K562 (cell line): ENCODE data around the gene PPP1R14C. TPM values are rescaled to one million over a fixed set of nuclear protein-coding genes. Genes with fewer than 3 reads are reported as not detected.
A peak's percentile ranks its signal among the peaks of the same experiment; 100 is the strongest.

ENCODE experiments used
- HDAC1 ChIP-seq, 2 experiments: fragments of 450-650 bp; IDR thresholded peaks; 2 replicates each; pipeline ENCODE4 v1.6.1; 2016 to 2017; ENCODE audit warnings: inconsistent platforms in 1 of 2, mild to moderate bottlenecking in 1 of 2, moderate library complexity in 1 of 2
- HNRNPH1 ChIP-seq: fragments of 200-400 bp; formaldehyde crosslinking; optimal IDR thresholded peaks from 2 replicates; pipeline ENCODE3; 2017; ENCODE audit warnings: low read depth, mild to moderate bottlenecking, low read length, moderate library complexity
- NCOA2 ChIP-seq, 2 experiments: fragments of 450-650 bp; IDR thresholded peaks; 2 replicates each; pipeline ENCODE4 v1.6.1; 2018; ENCODE audit warnings: mild to moderate bottlenecking in 2 of 2, moderate library complexity in 1 of 2; ENCODE audit not compliant: partially characterized antibody in 2 of 2
- PHTF2 ChIP-seq: fragments of 250-450 bp; sonication (Bioruptor Pico); IDR thresholded peaks from 2 replicates; pipeline ENCODE4 v1.5.0; 2021; ENCODE audit warnings: mild to moderate bottlenecking
- RCOR1 ChIP-seq, 2 experiments: IDR thresholded peaks; 2 replicates each; pipeline ENCODE4 v1.6.1; 2012; ENCODE audit warnings: low read depth in 2 of 2, low read length in 2 of 2, borderline replicate concordance in 1 of 2, improper control_type of control experiment in 1 of 2
- SMARCE1 ChIP-seq: fragments of 450-650 bp; IDR thresholded peaks from 2 replicates; pipeline ENCODE4 v1.7.1; 2016; ENCODE audit warnings: mild to moderate bottlenecking
- TAF9B ChIP-seq: fragments of 450-650 bp; IDR thresholded peaks from 2 replicates; pipeline ENCODE4 v1.6.1; 2018; ENCODE audit warnings: mild to moderate bottlenecking; ENCODE audit not compliant: partially characterized antibody
- TFAM ChIP-seq: fragments of 250-450 bp; sonication (Bioruptor Pico); conservative IDR thresholded peaks from 2 replicates; pipeline ENCODE4 v1.5.0; 2021; ENCODE audit warnings: mild to moderate bottlenecking, moderate library complexity
- ZEB2 ChIP-seq: fragments of 450-650 bp; IDR thresholded peaks from 2 replicates; pipeline ENCODE4 v1.6.1; 2016
- ZNF175 ChIP-seq: fragments of 200-800 bp; sonication (Bioruptor generic); IDR thresholded peaks from 2 replicates; pipeline ENCODE4 v1.6.1; 2016; ENCODE audit warnings: low read depth, mild to moderate bottlenecking, missing genetic modification characterization, missing compliant biosample characterization
- ZNF232 ChIP-seq: sonication (generic); formaldehyde crosslinking; IDR thresholded peaks from 2 replicates; pipeline ENCODE4 v1.8.0; 2022; ENCODE audit warnings: mild to moderate bottlenecking, missing genetic modification reagents
- ZNF644 ChIP-seq: fragments of 200-800 bp; sonication (Bioruptor generic); IDR thresholded peaks from 2 replicates; pipeline ENCODE4 v1.6.1; 2016; ENCODE audit warnings: low read depth, missing genetic modification characterization, missing compliant biosample characterization
- polyA plus RNA-seq, 8 experiments: library from polyadenylated mRNA; depleted of rRNA in 4 of 8; stranded (reverse) in 5 of 8; unstranded in 3 of 8; fragments of >200 nt; fragmentation: Nextera tagmentation in 2 of 8; fragmentation: Illumina TruSeq in 1 of 8; extraction: Ambion mirVana in 2 of 8; extraction: Trizol in 1 of 8; gene quantifications; 2 replicates each; pipeline versions ENCODE4 v1.2.1 to v1.2.3, GENCODE V29; 2011 to 2014; ENCODE audit warnings: inconsistent platforms in 1 of 8, missing spikeins in 1 of 8
- total RNA-seq, 7 experiments: library from RNA; depleted of rRNA in 6 of 7; stranded (reverse); fragments of >200 nt in 6 of 7; fragmentation: Illumina TruSeq in 2 of 7; extraction: Trizol in 2 of 7; gene quantifications; 2 replicates each; pipeline versions ENCODE4 v1.2.1 to v1.2.3, GENCODE V29; 2011 to 2021; ENCODE audit warnings: low replicate concordance in 1 of 7
- TF ChIP-seq, protein P1 (sequence below): sonication (generic); formaldehyde crosslinking; IDR thresholded peaks from 2 replicates; pipeline ENCODE4 v1.8.0; 2022; ENCODE audit warnings: mild to moderate bottlenecking, missing genetic modification reagents
- TF ChIP-seq, protein P2 (sequence below), 2 experiments: fragments of 450-650 bp; formaldehyde crosslinking in 1 of 2; IDR thresholded peaks; 2 replicates each; pipeline versions ENCODE4 v1.4.0 to v1.6.1; 2014 to 2020; ENCODE audit warnings: mild to moderate bottlenecking in 2 of 2, borderline replicate concordance in 1 of 2, low read depth in 1 of 2
- TF ChIP-seq, protein P3 (sequence below), 2 experiments: fragments of 450-650 bp in 1 of 2; IDR thresholded peaks; 2 replicates each; pipeline ENCODE4 v1.6.1; 2011 to 2017; ENCODE audit warnings: low read depth in 2 of 2, antibody characterized with exemption in 1 of 2, borderline replicate concordance in 1 of 2, low read length in 1 of 2, mild to moderate bottlenecking in 1 of 2, mixed read lengths in 1 of 2; ENCODE audit not compliant: control insufficient read depth in 1 of 2

PPP1R14C gene
- total and polyA plus RNA-seq, 9 of the 15 experiments (the other 6 are each of a cell fraction or from before 2014, with no cell fraction given), result 4.5 to 16.6 (median 11.9) TPM

DNA sequence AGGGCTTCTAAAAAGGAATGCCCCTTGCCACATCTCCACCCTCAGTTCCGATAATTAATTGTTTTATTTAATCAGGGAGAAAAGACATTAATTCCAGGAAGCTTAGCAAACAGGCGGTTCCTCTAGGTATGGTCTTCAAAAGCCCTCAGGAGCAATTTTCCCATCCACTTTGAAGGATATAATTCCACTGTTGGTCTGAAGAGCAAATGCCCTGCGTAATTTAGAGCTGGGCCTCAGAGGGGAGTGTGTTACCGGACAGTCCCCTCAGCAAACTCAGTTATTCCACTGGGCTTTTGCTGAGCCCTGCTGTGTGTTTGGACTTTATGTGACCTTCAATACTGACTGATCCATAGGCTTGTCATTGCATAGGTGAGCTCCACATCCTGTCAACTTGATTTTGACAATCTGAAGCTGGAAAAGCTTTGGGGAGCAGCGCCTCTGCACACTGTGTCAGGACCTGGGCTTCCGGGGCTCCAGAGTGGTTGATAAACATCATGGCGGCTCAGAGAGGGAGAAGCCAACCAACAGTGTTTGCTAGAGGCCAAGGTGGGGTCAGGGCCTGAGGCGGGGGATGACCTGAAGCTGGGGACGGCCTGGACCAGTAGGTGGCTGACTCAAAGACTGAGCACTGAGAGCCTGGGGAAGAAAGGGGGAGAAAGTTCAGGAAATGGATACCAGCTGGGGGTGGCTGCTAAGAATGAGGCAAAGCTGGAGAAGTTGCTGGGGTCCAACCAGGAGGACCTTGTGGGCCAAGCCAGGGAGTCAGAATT is 43.5 kb downstream of the PPP1R14C start (continued):
- 0 out of 4 replicates have a peak, but pooled peaks of 1 of the 2 experiments have one; percentile 17 for TF ChIP-seq HDAC1 (IDR thresholded peaks at IDR 0.05)
- peak; percentile 60; the same call in 1 of the 2 replicates for TF ChIP-seq ZNF175 (CRISPR knock-in tag)
- TF ChIP-seq RCOR1 (IDR thresholded peaks at IDR 0.05; ENCODE audit: borderline replicate concordance in 1 of 2, low read depth in 2 of 2, low read length in 2 of 2), result peak in 1 of 2 experiments; percentile 77; a peak in 2 of 4 replicates
- TF ChIP-seq, protein P1, sequence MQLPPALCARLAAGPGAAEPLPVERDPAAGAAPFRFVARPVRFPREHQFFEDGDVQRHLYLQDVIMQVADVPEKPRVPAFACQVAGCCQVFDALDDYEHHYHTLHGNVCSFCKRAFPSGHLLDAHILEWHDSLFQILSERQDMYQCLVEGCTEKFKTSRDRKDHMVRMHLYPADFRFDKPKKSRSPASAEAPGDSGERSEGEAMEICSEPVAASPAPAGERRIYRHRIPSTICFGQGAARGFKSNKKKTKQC (CRISPR knock-in tag), result no peak
- TF ChIP-seq NCOA2 (IDR thresholded peaks at IDR 0.05; ENCODE audit: partially characterized antibody in 2 of 2), result no peak
- no peak for TF ChIP-seq PHTF2 (CRISPR knock-in tag)
- TF ChIP-seq ZNF644 (tag), result no peak
- no peak for TF ChIP-seq TFAM (CRISPR knock-in tag)
- no peak for TF ChIP-seq TAF9B
- TF ChIP-seq, protein P2, sequence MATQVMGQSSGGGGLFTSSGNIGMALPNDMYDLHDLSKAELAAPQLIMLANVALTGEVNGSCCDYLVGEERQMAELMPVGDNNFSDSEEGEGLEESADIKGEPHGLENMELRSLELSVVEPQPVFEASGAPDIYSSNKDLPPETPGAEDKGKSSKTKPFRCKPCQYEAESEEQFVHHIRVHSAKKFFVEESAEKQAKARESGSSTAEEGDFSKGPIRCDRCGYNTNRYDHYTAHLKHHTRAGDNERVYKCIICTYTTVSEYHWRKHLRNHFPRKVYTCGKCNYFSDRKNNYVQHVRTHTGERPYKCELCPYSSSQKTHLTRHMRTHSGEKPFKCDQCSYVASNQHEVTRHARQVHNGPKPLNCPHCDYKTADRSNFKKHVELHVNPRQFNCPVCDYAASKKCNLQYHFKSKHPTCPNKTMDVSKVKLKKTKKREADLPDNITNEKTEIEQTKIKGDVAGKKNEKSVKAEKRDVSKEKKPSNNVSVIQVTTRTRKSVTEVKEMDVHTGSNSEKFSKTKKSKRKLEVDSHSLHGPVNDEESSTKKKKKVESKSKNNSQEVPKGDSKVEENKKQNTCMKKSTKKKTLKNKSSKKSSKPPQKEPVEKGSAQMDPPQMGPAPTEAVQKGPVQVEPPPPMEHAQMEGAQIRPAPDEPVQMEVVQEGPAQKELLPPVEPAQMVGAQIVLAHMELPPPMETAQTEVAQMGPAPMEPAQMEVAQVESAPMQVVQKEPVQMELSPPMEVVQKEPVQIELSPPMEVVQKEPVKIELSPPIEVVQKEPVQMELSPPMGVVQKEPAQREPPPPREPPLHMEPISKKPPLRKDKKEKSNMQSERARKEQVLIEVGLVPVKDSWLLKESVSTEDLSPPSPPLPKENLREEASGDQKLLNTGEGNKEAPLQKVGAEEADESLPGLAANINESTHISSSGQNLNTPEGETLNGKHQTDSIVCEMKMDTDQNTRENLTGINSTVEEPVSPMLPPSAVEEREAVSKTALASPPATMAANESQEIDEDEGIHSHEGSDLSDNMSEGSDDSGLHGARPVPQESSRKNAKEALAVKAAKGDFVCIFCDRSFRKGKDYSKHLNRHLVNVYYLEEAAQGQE (IDR thresholded peaks at IDR 0.05; ENCODE audit: borderline replicate concordance), result no peak
- TF ChIP-seq, protein P2 (CRISPR knock-in tag; IDR thresholded peaks at IDR 0.05; ENCODE audit: low read depth), result no peak
- TF ChIP-seq, protein P3, sequence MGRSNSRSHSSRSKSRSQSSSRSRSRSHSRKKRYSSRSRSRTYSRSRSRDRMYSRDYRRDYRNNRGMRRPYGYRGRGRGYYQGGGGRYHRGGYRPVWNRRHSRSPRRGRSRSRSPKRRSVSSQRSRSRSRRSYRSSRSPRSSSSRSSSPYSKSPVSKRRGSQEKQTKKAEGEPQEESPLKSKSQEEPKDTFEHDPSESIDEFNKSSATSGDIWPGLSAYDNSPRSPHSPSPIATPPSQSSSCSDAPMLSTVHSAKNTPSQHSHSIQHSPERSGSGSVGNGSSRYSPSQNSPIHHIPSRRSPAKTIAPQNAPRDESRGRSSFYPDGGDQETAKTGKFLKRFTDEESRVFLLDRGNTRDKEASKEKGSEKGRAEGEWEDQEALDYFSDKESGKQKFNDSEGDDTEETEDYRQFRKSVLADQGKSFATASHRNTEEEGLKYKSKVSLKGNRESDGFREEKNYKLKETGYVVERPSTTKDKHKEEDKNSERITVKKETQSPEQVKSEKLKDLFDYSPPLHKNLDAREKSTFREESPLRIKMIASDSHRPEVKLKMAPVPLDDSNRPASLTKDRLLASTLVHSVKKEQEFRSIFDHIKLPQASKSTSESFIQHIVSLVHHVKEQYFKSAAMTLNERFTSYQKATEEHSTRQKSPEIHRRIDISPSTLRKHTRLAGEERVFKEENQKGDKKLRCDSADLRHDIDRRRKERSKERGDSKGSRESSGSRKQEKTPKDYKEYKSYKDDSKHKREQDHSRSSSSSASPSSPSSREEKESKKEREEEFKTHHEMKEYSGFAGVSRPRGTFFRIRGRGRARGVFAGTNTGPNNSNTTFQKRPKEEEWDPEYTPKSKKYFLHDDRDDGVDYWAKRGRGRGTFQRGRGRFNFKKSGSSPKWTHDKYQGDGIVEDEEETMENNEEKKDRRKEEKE (IDR thresholded peaks at IDR 0.05; ENCODE audit: borderline replicate concordance in 1 of 2, control insufficient read depth in 1 of 2, low read depth in 2 of 2, low read length in 1 of 2), result no peak
- TF ChIP-seq ZEB2, result no peak
- TF ChIP-seq HNRNPH1, result no peak
- TF ChIP-seq SMARCE1, result peak; percentile 25; the same call in 1 of the 2 replicates
- TF ChIP-seq ZNF232 (CRISPR knock-in tag), result no peak
